Cerebellar nuclear complex (tissue), 1 donor: ENCODE data around the gene JKAMP.

Experiments
- DNase-seq, 2 experiments: peaks; one replicate each; lab custom pipeline; 2025; lab: John Stamatoyannopoulos, UW

The JKAMP gene

GRCh38 chr14:59540852-59541251 is 56.5 kb downstream of the JKAMP start:
- DNase-seq = no peak

GRCh38 chr14:59541731-59542130 is 57.4 kb downstream of the JKAMP start:
- no peak for DNase-seq

- no peak for DNase-seq
These were observed 59.6 kb downstream of the JKAMP start for GRCh38 chr14:59543873-59544272.

- DNase-seq = no peak
These were observed 63.0 kb downstream of the JKAMP start for GRCh38 chr14:59547310-59547709.
